HG03520 (cell line): ENCODE measurements around the gene SLC18A3.

ENCODE experiments used
- ATAC-seq: cut with Tn5 transposase; IDR thresholded peaks from one replicate; pipeline ENCODE4 v1.9.1; 2021; ENCODE audit warnings: mild to moderate bottlenecking, moderate library complexity; ENCODE audit not compliant: unreplicated experiment

The SLC18A3 gene

DNA sequence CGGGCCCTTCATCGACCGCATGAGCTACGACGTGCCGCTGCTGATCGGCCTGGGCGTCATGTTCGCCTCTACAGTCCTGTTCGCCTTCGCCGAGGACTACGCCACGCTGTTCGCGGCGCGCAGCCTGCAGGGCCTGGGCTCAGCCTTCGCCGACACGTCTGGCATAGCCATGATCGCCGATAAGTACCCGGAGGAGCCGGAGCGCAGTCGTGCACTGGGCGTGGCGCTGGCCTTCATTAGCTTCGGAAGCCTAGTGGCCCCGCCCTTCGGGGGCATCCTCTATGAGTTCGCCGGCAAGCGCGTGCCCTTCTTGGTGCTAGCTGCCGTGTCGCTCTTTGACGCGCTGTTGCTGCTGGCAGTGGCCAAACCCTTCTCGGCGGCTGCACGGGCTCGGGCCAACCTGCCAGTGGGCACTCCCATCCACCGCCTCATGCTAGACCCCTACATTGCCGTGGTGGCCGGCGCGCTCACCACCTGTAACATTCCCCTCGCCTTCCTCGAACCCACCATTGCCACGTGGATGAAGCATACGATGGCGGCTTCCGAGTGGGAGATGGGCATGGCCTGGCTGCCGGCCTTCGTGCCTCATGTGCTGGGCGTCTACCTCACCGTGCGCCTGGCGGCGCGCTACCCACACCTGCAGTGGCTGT is 1.2 kb downstream of the SLC18A3 start:
- ATAC-seq, result no peak

DNA sequence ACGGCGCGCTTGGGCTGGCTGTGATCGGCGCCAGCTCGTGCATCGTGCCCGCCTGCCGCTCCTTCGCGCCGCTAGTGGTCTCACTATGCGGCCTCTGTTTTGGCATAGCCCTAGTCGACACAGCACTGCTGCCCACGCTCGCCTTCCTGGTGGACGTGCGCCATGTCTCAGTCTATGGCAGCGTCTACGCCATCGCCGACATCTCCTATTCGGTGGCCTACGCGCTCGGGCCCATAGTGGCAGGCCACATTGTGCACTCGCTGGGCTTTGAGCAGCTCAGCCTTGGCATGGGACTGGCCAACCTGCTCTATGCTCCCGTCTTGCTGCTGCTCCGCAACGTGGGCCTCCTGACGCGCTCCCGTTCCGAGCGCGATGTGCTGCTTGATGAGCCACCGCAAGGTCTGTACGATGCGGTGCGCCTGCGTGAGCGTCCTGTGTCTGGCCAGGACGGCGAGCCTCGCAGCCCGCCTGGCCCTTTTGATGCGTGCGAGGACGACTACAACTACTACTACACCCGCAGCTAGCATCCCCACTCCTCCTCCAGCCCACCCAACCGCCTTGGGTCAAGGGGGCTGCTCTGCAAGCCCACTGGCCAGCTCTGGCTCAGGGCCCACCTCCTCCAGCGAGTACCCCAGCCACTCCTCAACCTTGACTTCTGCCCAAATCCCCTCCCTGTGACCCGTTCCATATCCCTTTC is 1.9 kb downstream of the SLC18A3 start:
- no peak for ATAC-seq

DNA sequence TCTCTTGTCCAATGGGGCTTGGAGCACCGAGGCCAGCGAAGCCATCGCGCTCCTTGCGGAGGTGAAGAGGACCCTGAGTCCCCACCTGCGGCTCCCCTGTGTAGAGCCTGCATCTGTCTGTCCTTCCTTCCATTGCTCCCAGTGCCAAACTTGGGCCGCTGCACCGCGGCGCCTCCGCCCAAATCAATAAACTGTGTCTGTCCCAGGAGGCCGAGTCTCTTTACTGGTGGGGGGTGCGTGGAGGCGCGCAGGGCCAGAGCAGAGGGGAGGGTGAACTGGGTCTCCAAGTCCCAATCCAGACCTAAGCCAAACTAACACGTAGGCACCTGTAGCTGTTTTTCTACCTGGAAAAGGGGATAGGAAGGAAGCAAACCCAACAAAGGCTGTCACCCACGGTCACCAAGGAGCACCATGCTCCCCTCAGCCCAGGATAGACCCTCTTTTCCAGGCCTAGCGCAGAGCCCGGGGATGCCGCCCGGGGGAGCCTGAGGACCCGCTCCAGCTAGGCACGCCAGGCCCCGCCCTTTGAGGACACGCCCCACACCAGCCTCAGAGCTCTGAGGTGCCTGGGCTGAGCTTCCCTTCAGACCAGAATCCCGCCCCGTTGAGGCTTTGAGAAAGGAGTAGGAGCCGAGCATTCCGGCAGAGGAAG is 2.5 kb downstream of the SLC18A3 start:
- no peak for ATAC-seq

DNA sequence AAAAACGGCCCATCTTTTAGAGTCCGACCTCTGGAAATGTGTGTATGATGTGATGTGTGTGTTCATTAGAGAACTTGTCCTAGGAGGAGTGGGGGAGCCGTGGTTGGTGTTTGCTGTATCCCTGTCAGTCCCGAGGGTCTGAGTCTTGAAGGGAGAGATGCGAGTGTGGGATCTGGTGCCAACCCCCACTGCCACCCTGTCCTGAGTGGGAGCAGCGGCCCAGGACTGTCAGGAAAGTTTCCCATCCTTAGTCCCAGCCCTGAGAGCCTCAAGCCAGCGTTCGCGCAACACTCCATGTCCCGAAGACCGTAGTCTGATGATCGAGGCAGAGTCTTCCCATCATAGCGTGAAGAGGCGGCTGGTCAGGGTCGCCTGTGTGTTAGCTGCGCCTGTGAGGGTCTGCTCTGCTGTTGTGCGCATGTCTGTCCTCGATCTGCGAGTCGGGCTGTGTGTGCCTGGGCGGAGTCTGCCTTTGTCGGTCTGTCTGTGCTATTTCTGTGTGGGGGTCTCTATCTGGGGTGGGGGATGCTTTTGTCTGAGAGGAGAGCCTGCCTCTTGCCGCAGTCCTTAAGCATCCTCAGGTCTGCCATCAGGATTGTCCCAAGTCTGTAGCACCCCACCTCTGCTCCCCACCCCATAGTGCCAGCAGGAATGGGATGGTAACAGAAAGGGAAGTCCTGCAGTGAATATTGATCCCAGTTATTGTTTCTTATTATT is 3.2 kb downstream of the SLC18A3 start:
- no peak for ATAC-seq

DNA sequence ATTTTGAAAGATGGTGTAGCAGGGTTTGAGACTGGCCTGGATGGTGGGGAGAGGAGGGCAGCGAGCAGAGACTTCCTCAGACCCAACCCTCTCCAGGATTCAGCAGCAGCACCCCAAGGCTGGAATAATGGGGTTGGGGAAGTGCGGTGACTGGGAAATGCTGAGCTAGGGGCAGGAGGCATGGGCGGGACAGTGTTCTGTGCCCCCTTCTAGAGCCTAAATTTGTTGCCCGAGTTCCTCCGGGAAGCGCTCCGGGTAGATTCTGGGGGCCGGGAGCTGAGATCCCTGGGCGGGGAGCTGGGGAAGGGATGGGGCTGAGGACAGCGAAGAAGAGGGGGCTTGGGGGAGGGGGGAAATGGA is 3.8 kb downstream of the SLC18A3 start, which contains the start of gene CHAT:
TSS of gene CHAT (plus strand) at position 156 of the 360 bp plus-strand sequence. CDS start at position 309, 153 bp downstream.
- no peak for ATAC-seq

DNA sequence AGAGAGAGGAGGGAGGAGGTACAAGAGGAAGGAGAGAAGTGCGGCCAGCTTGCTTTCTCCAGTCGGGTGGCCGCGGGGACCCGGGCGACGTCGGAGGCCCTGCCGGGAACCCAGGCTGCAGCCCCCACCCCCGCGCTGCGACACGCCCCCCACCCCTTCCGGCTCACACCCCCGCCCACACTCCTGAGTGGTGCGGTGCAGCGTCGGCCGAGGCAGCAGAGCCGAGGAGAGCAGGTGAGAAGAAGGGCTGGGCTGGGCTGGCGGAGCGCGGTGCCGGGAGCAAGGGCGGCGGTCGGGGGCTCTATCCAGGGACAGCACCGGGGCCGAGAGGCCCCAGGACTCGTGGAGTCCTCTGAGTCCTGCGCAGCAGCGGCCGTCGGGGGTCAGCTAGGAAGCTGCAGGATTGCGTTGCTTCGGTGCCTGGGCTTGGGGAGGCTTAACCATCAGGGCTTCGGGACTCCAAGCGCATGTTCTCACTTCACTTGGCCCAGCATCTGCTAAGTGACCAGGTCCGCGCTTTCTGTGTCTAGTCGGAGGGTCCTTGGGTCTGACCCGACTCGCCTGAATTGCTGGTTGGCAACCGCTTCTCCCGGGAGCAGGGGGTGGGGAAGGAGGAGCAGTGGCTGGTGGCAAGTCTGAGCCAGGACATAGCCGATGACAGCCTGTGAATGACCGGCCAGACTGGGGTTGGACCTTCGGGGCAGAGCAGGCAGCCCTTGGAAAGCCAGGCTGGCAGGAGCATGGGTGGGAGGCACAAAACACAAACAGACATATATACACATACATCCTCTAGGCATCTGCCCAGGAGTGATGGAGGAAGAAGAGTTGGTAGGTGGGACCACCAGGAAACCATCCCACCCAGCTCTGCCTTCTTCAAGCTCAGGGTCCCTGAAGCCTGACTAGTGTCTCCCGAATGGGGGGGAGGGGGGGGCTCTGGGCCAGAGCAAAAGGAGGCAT is 4.4 kb downstream of the SLC18A3 start:
- no peak for ATAC-seq

DNA sequence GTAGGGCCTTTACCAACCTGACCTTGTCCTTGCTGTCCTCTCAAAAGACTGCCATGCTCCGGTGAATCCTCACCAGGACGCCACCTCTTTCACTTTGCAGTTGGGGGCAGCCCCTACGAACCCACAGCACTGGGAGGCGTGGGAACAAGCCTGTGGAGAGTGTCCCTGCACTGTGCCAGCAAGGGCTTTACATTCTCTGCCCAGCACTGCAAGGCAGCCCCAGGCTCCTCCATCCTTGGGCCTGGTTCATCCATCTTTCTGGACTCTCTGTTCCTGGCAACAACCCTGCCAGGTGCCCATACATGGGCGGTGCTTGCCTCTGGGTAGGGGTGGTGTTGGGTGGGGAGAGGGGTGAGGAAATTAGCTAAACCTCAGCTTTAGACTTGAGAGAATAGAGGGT is 5.1 kb downstream of the SLC18A3 start:
- no peak for ATAC-seq

DNA sequence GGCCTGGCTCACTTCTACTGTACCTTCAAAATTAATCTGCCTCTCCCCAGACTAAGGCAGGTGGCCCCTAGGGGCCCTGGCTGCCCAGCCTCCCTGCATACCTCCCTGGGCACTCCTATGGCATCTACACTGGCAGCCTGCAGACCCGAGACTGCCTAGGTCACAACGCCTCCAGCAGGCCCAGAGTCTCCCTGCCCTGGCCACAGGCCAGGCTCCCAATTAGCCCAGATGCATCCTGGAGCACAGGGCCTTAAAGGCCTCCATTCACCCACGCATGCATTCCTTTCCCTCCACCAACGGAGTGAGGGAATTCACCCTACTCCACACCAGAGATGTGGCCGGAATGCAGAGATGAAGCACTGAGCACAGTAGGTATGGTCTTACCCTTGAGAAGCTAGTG is 5.6 kb downstream of the SLC18A3 start:
- ATAC-seq, result no peak

DNA sequence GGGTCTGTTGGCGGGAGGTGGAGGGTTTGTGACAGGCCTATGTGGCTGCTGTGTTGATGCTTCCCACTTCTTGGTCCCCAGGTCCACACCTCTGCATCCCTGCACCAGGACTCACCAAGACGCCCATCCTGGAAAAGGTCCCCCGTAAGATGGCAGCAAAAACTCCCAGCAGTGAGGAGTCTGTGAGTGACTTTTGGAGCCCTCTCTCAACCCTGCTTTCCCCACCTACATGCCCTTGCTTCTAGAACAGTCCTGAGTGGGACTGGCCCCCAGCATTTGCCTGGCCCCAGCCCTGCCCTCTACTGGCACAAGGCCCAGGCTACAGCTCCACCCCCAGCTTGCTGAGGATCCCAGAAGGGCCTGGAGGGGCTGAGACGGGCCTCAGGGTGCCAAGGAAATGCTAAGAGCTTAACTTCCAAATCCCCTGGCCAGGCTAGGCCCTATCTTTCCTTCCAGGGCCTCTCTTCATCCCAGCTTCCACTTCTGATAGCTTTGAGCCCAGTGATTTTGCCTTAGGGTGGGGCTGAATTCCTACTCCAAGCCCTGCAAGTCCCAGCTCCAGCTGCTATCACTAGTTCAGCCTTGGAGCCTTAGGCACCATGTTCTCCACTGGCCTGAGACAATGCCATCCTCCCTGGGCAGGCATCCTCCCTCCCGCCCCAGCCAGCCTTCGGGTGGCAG is 6.5 kb downstream of the SLC18A3 start:
- ATAC-seq, result no peak

DNA sequence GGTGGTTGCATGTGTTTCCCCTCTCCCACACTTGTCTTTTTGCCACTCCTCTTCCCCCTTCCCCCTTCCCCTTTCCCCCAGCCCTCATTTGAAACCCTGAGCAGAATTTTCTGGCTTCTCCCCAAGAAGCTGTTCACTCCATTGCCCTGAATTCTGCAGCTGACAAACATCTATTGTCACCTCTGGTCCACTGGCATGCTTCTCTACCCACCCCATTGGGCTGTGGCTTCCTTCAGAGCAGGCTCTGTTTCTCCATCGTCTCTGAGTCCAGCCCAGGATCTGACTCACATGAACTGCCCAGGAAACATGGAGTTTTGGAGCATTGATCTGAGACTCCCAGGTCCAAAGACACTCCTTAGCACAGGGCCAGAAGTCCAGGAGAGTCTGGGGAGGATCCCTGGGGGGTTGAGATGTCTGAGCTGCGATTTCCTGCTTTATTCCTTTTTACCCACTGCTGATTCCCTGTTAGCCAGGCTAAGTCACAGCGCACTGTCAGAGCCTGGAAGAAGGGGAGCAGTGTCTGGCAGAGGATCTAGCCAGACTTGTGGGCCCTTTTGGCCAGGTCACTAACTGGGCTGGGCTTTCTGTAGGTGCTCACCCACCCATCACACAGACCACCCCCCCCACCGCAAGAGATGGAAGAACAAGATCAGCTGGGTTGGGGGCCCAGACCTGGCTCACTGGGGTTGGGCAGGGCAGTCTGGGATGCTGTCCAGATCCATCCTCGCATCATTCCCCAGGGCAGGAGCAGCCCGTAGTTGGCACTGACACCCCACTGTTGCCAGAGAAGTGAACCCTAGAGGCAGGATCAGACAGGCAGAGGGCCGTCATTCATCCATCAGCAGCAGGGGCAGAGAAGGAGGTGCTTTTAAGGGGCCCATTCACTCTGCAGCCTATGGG is 7.3 kb downstream of the SLC18A3 start:
- ATAC-seq, result no peak

DNA sequence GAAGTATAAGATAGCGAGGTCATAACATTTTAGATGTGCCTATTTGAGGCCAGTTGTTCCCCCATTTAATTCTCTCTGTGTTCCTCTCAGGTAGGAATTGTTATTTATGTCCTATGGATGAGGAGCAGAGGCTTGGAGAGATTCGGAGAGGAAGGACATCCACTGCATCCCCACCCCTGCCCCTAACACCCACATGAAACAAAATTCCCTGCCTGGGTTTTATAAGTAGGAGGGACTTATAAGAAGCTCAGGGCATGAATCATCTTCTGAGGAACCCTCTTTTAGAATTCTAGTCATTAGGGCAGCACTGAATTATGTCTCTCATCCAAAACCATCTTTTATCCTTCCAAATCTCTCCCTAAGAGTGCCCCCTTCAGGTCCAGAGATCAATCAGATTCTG is 8.7 kb downstream of the SLC18A3 start:
- no peak for ATAC-seq

DNA sequence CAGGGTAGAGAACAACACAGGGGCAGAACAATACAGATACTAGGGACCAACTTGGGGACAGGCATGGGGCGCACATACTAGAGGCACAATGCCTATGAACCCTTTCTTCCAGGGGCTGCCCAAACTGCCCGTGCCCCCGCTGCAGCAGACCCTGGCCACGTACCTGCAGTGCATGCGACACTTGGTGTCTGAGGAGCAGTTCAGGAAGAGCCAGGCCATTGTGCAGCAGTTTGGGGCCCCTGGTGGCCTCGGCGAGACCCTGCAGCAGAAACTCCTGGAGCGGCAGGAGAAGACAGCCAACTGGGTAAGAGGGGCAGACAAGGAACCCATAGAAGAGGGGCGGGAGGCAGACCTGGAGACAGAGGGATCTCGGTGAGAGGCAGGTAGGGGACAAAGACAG is 9.5 kb downstream of the SLC18A3 start:
- no peak for ATAC-seq

DNA sequence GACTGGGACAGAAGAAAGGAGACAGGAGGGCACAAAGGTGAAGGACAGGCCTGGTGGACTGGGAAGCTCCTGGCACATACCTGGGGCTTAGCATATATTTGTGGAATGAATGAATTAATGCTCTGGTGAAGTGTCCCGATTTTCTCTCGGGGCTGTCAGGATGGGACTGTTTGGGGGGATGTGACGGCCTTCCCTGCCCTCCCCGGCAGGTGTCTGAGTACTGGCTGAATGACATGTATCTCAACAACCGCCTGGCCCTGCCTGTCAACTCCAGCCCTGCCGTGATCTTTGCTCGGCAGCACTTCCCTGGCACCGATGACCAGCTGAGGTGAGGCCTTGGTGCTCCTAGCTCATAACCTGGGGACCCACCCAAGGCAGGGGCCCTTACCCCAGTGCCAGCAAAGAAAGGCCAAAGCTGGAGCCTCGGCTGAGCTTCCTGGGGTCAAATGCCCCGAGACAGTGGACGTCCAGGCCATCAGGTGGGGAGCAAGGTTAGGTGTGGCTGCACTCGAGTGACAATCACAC is 10.2 kb downstream of the SLC18A3 start:
- no peak for ATAC-seq

DNA sequence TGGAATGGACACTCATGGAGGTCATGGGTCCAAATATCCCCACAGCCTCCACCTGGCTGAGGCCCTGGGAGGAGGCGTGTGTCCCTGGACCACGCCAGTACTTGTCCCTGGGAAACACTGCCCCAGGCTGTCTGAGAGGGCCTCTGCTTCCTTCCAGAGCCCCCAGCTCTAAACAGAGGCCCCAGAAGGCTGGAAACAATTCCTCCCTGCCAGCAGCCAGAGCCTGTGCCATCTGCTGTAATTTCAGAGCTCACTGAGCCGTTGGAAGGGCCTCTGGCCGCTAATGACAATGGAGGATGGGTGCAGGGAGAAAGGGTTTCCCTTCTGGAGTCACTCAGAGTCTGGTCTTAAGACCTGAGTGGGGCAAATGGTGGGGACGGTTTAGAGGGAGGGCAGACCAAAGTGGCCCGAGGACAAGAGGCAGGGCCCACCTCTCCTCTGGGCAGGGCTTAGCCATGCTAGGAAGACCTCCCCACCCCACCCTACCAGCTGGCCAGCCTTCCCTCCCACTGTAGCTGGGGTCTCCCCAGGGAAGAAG is 10.8 kb downstream of the SLC18A3 start:
- ATAC-seq, result no peak

DNA sequence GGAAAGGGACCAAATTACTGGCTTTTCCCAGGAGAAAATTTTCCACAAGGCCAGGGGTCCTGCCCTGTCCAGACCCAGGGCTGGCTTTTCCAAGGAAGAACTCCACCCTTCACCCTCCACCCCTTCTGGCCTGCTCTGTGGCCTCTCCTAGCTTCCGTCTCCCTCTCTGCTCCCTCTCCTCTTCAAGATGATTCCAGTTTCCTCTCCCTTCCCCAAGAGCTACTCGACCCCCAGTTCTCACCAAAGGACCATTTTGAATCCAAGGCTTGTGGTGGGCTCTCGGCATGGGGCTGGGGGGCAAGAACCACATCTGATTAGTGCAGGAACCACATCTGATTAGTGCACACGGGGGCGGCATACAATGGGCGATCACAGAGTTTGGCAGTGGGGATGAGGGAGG is 11.5 kb downstream of the SLC18A3 start:
- no peak for ATAC-seq

DNA sequence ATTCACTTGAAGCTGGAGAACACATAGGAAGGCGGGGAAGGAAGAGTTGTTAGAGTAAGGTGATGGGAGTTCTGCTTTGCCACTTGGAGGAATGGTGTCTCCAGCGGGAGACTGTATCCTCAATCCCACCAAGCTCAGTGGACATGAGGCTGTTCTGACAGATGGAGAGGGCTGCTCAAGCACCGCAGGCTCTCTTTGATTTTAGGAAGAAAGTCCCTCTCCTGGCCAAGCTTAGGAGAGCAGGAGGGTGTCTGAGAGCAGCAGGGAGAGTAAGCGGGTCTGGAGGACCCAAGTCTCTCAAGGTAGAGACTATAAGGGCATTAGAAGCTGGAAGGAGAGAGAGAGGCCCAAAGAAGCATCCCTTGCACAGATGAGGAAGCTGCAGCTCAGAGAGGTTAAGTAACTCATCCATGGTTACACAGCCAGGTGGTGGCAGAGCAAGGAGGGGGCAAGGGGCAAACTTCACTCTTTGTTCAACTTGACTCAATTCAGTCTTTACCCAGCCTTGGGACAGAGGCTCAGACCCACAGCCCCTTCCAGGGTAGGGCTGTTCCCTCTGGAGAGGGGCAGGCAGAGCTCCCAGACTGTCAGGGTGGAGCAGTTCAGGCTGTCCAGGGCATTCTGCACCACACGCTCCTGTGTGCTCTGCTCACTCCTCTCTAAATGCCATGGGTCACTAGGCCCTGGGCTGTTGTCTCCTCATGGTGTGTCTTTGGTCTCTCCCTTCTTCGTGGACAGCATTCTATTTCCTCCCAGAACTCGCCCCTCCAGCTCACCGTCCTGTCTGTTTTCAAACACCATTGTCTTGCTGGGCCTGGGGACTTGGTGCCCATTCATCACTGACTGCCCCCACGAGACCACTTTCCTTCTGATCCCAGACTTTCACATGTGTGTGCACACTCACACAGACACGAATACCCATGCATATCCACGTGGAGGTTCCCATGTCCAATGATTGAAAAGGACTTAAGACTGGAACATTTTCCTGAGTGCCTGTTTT is 12.6 kb downstream of the SLC18A3 start:
- ATAC-seq, result no peak

DNA sequence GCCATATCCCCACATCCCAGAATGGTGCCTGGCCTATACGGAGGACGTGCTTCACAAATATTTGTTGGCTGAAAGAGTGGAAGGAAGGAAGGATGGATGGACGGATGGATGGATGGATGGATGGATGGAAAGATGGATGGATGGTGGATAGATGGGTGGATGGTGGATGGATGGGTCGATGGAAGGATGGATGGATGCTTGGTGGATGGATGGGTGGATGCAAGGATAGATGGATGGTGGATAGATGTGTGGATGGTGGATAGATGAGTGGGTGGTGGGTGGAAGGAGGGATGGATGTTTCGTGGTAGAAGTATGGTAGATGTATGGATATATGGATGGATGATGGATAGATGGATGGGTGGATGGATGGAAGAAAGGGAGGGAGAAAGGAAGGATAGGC is 14.5 kb downstream of the SLC18A3 start:
- no peak for ATAC-seq
